GM13976 (cell line): ENCODE results near the gene PHGDH.

ENCODE experiments used
- DNase-seq: peaks from one replicate; pipeline ENCODE4 v3.0.0; 2012; ENCODE audit warnings: low spot score
- in situ Hi-C: fragments of 300-500 bp; cut with MboI; formaldehyde crosslinking; loops from one replicate; pipeline ENCODE4 v1.12.0; 2022; ENCODE audit warnings: low sequenced_read_pairs, mixed read lengths, inconsistent platforms; ENCODE audit not compliant: unreplicated experiment
- TF ChIP-seq, protein P1 (sequence below): IDR thresholded peaks from 2 replicates; pipeline ENCODE4 v1.5.1; 2012; ENCODE audit warnings: borderline replicate concordance, mild to moderate bottlenecking; ENCODE audit not compliant: insufficient read depth; ENCODE audit errors: extremely low read depth, missing control alignments, control extremely low read depth

PHGDH gene

GRCh38 chr1:119762953-119763352, 51.2 kb downstream of the PHGDH start:
- TF ChIP-seq, protein P1, sequence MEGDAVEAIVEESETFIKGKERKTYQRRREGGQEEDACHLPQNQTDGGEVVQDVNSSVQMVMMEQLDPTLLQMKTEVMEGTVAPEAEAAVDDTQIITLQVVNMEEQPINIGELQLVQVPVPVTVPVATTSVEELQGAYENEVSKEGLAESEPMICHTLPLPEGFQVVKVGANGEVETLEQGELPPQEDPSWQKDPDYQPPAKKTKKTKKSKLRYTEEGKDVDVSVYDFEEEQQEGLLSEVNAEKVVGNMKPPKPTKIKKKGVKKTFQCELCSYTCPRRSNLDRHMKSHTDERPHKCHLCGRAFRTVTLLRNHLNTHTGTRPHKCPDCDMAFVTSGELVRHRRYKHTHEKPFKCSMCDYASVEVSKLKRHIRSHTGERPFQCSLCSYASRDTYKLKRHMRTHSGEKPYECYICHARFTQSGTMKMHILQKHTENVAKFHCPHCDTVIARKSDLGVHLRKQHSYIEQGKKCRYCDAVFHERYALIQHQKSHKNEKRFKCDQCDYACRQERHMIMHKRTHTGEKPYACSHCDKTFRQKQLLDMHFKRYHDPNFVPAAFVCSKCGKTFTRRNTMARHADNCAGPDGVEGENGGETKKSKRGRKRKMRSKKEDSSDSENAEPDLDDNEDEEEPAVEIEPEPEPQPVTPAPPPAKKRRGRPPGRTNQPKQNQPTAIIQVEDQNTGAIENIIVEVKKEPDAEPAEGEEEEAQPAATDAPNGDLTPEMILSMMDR: no peak
- in situ Hi-C loops: no loop called here
- DNase-seq: no peak

DNA sequence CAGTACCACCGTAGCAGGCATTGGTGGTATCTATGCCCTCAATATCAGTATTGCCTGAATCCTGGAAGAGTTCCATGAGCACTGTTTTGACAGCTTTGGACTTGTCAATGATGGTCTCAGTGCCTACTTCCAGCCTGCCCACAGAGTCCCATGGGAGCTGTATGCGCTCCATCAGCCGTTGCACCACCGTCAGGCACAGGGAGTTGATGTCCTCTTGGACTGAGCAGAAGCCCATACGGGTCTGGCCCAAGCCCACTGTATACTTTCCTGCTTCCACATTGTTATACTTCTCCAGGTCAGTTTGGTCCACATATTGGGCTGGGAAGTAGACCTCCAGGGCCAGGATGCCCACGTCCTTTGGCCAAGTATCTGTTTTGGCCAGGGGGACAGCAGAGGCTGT, 52.5 kb downstream of the PHGDH start:
- DNase-seq: no peak
- in situ Hi-C loops: no loop called here
- TF ChIP-seq, protein P1: no peak

DNA sequence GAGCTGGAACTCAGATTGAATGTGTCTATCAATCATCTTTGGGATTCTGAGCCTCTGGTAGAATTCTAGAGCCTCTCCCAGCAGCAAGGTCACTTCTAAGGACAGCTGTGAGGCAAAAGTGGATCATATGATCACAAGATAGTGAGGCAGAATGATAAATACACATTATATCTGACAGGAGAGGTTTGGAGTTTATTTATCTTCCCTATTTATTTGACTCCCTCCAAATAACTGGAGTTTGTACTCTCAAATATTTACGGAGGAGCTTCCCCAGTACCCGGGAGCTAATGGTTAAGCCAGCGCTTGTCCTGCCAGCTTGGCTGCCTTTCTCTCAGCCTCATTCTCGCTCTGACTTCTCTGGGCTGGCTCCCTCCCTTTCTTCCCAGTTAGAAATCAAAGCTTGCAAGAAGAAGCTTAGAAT, 54.6 kb downstream of the PHGDH start:
- no peak for DNase-seq
- TF ChIP-seq, protein P1: no peak
- in situ Hi-C loops: no loop called here

- no peak for DNase-seq
Measured at GRCh38 chr1:119767486-119767885, 55.8 kb downstream of the PHGDH start.

DNA sequence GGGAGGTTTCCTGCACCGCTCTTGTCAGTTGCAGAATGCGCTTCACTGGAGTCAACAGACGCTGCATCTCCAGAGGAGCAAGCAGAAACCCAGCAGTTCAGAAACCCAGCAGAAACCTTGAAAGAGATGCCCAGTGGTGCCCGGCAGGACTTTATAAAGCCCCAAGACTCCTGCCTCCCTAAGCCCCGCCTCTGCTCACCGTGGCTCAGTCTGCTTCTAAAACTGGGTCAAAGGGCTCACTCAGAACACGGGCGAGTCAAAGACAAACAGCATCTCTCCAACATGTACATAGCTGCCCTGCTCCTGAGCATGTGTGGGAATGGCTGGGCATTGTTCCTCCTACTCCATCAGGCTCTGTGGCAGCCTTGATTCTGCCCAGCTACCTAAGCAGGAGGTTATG, 57.0 kb downstream of the PHGDH start, which contains the start of gene HMGCS2:
TSS of gene HMGCS2 (minus strand) at position 128 of the 400 bp plus-strand sequence. CDS start at position 67, 61 bp downstream.
- in situ Hi-C loops: no loop called here
- TF ChIP-seq, protein P1: no peak
- DNase-seq: no peak

More at GRCh38 chr1:119767486-119767885, 55.8 kb downstream of the PHGDH start:
- in situ Hi-C loops: no loop called here
- TF ChIP-seq, protein P1: no peak

- no peak for DNase-seq
- TF ChIP-seq, protein P1: no peak
- in situ Hi-C loops: no loop called here
Measured at GRCh38 chr1:119771016-119771415, 59.3 kb downstream of the PHGDH start.
